Cardiac fibroblast (primary cell): Measurements from ENCODE around the gene EXOC6B.
"Not testable (repeated sequence)": the region's sequence is repeated elsewhere in the genome, so short reads cannot be mapped to it uniquely, and the experiment has no call there.

Experiments used
- DNase-seq, 2 donors: peaks; one replicate each; pipeline versions ENCODE4 v3.0.0 to v3.0.0-alpha.2; 2010; ENCODE audit warnings: low read depth in 2 of 2
- H3K4me3 ChIP-seq, 2 donors: replicated peaks in 1 of 2; 1 replicate in 1 of 2; 2 replicates in 1 of 2; pipeline ENCODE4 v1.5.1; 2011; ENCODE audit warnings: low read depth in 2 of 2, low read length in 2 of 2, mild to moderate bottlenecking in 2 of 2, moderate library complexity in 1 of 2
- CTCF ChIP-seq: IDR thresholded peaks from one replicate; pipeline ENCODE4 v1.5.1; 2011; ENCODE audit warnings: low read depth, mild to moderate bottlenecking, low read length, inconsistent platforms

EXOC6B gene

GRCh38 chr2:72669121-72669520, 156.7 kb downstream of the EXOC6B start:
- DNase-seq = peak; percentile 84 to 91
- no peak overlapping the region for H3K4me3 ChIP-seq
- TF ChIP-seq CTCF = no peak

GRCh38 chr2:72668647-72669046, 157.2 kb downstream of the EXOC6B start:
- TF ChIP-seq CTCF = no peak
- DNase-seq = no peak
- H3K4me3 ChIP-seq = no peak overlapping the region

GRCh38 chr2:72665448-72665847, 160.4 kb downstream of the EXOC6B start:
- no peak overlapping the region for H3K4me3 ChIP-seq
- no peak for DNase-seq
- no peak for TF ChIP-seq CTCF

GRCh38 chr2:72661985-72662384, 163.8 kb downstream of the EXOC6B start:
- H3K4me3 ChIP-seq = no peak overlapping the region
- DNase-seq = no peak
- no peak for TF ChIP-seq CTCF

- H3K4me3 ChIP-seq = no peak overlapping the region
- no peak for TF ChIP-seq CTCF
- DNase-seq = no peak
Measured at GRCh38 chr2:72649810-72650209, 176.0 kb downstream of the EXOC6B start.

- DNase-seq, H3K4me3 ChIP-seq: not testable (repeated sequence)
Measured at GRCh38 chr2:72641221-72641620, 184.6 kb downstream of the EXOC6B start.

GRCh38 chr2:72638600-72639211, 187.1 kb downstream of the EXOC6B start:
- no peak overlapping the region for H3K4me3 ChIP-seq
- DNase-seq = no peak
- no peak for TF ChIP-seq CTCF
